SHP77 treated with DMSO at 0.1 percent for 48 hours (cell line): ENCODE data around the gene NPIPB9.
"Not testable (repeated sequence)": the region's sequence is repeated elsewhere in the genome, so short reads cannot be mapped to it uniquely, and the experiment has no call there.

Experiments
- DNase-seq: peaks from one replicate; lab custom pipeline; 2025; lab: John Stamatoyannopoulos, UW

NPIPB9 gene

GRCh38 chr16:28751487-28751886 lies at the start of gene NPIPB9:
TSS of gene NPIPB9 (plus strand) at chr16:28751787.
- not testable (repeated sequence) for DNase-seq

DNA sequence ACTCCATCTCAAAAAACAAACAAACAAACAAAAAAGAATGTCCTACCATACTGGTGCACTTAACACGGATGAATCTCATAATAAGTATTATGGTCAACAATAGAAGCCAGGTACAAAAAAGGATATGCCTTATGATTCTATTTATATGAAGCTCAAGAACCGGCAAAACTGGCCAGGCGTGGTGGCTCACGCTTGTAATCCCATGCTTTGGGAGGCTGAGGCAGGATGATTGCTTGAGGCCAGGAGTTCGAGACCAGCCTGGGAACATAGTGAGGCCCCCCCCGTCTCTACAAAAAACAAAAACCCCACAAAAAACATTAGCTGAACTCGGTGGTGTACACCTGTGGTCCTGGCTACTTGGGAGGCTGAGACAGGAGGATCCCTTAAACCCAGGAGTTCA lies 47.3 kb upstream of the NPIPB9 start:
- DNase-seq: not testable (repeated sequence)

GRCh38 chr16:28711220-28712083 lies 40.1 kb upstream of the NPIPB9 start, which contains the start of gene EIF3C:
TSS of gene EIF3C (plus strand) at chr16:28711464. CDS start at chr16:28711687, 223 bp downstream.
- DNase-seq: not testable (repeated sequence)

DNA sequence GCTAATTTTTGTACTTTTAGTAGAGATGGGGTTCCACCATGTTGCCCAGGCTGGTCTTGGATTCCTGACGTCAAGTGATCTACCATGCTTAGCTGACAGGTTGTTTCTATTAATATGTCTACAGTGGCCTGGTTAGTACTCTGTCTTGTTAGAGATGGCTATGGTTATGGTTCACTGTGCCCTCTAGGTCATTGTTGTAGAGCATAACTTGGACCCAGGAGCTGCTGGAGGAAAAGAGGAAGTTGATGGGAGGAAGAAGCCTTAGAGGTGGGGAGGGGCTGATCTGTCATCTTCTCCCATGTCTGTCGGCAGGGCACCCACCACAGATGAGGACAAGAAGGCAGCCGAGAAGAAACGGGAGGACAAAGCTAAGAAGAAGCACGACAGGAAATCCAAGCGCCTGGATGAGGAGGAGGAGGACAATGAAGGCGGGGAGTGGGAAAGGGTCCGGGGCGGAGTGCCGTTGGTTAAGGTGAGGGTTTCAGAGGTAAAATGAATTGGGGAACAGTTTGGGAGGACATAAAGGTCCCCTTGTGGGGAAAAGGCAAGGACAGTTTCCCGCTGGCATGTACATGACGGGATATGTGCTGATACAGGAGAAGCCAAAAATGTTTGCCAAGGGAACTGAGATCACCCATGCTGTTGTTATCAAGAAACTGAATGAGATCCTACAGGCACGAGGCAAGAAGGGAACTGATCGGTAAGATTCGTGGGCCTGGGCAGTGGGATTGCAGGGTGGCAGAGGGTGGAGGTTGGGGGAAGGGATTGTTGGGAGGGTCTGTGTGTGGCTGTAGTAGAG lies 28.5 kb upstream of the NPIPB9 start:
- not testable (repeated sequence) for DNase-seq

GRCh38 chr16:28731253-28731652 lies 20.3 kb upstream of the NPIPB9 start:
- not testable (repeated sequence) for DNase-seq

DNA sequence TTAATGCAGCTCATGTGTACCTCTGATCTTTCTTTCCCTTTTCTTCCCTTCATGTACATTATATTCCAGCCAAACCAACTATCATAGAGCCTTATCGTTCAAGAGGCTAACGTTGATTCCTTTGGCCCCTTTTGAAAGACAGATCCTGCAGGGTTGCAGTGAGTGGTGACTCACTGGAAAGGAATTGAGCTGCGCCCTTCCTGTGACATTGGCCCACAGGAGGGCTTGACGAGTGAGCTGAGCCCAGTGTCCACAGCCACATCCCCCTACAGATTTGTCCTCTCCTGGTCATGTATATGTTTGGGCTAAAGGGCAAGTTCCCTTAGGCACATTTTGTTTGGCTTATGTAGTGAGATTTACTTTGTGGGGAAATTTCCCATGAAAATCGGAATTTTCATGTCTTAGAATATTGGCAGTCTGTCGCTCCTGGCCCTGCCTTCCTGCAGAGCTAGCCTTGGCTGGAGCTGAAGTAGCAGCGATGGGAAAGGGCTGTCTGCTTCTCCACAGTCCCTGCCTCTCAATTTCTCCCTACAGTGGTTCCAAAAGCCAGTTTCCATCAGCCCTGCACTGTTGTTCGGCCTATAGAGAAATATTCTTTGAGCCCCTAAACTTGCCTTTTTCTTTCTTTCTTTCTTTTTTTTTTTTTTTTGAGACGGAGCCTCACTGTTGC lies 19.0 kb upstream of the NPIPB9 start:
- DNase-seq: not testable (repeated sequence)

GRCh38 chr16:28739787-28740186 lies 11.8 kb upstream of the NPIPB9 start:
- DNase-seq: not testable (repeated sequence)

GRCh38 chr16:28740631-28741030 lies 11.0 kb upstream of the NPIPB9 start:
- DNase-seq: not testable (repeated sequence)

DNA sequence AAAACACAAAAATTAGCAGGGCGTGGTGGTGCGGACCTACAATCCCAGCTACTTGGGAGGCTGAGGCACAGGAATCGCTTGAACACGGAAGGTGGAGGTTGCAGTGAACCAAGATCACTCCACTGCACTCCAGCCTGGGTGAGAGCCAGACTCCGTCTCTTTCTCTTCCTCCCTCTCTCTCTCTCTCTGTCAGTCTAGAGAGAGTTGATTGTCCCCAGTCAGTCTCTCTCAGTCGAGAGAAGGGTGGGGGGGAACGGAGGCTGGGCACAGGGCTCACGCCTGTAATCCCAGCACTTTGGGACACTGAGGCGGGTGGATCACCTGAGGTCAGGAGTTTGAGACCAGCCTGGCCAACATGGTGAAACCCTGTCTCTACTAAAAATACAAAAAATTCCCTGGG lies 10.3 kb upstream of the NPIPB9 start:
- DNase-seq: not testable (repeated sequence)

GRCh38 chr16:28746618-28747350 lies 4.8 kb upstream of the NPIPB9 start:
- DNase-seq: not testable (repeated sequence)

DNA sequence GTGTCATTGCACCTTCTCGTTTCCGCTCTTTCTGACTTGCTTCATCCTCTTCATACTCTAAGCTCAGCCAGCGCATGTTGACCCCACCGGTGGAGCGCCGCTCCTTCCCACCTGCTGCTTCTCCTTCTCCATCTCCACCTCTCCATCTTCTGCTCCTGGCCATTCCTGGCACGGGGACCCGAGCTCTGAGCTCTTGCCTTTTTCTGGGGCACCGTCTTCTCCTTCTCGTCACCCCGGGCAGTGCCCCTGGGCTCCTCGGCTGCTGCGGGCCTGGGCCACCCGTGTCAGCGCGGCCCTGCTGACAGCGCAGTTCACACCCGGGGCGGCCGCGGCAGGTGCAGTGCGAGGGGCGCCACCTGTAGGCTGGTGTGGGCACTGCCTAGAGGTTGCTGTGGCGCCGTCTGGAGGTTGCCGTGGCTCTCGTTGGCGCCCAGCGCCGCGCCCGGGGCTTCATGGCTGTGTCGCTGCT lies 1.6 kb upstream of the NPIPB9 start:
- not testable (repeated sequence) for DNase-seq

- not testable (repeated sequence) for DNase-seq
Observed at GRCh38 chr16:28750469-28751067, 1.0 kb upstream of the NPIPB9 start.

DNA sequence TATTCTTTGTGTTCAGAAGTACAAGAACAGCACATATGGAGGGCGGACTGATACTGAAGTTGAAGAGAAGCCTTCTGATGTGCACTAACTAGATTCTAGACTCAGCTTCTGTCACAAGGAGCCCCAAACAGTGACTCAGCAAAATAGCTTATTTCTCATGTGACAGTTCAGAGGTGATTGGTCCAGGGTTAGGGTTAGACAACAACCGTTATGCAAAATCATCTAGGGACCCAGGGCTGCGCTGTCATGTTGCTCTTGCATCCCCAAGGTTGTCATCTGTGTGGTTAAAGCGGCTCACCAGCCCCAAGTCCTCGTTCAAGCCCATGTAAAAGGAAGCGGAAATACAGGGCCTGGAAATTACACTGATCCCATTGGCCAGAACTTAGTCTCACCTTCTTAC lies 30.1 kb downstream of the NPIPB9 start:
- DNase-seq: not testable (repeated sequence)

- DNase-seq: not testable (repeated sequence)
Observed at GRCh38 chr16:28782357-28782756, 30.8 kb downstream of the NPIPB9 start.

DNA sequence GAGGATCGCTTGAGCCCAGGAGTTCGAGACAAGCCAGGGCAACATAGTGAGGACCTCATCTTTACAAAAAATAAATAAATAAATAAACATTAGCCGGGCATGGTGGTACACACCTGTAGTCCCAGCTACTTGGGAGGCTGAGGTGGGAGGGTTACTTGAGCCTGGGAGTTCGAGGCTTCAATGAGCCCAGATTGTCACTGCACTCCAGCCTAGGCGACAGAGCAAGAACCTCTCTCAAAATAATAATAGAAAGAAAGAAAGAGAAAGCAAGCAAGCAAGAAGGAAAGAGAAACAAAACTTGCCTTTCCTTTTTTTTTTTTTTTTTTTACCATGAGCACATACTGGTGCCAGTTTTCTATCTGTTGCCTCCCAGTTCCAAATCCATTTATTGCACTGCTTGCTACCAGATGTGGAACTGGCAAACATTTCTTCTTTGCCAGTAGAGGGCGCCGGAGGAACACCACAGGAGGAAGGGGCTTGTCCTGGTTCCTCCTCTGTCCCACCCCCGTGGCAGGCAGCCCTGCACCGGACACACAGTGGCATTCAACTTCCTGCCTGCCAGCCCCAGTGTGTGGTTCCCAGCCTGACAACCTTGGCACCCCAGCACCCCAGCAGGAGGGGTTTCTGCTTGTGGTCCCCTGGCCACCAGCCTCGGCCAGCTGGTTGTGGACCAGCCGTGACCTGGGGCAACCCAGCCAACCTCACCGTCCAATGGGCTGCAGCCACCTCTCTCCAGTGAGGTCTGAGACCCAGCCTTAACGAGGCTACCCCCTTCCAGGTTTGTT lies 50.8 kb downstream of the NPIPB9 start:
- peak; percentile 44 for DNase-seq

- not testable (repeated sequence) for DNase-seq
Observed at GRCh38 chr16:28807445-28808120, 56.0 kb downstream of the NPIPB9 start.

- DNase-seq: no peak
Observed at GRCh38 chr16:28820016-28820415, 68.4 kb downstream of the NPIPB9 start.

GRCh38 chr16:28820546-28820945 lies 69.0 kb downstream of the NPIPB9 start:
- not testable (repeated sequence) for DNase-seq

- no peak for DNase-seq
Observed at GRCh38 chr16:28821874-28822519, 70.4 kb downstream of the NPIPB9 start.
